Measurements from ENCODE around the gene NABP2. TPM values are rescaled to one million over a fixed set of nuclear protein-coding genes. Genes with fewer than 3 reads are reported as not detected.
A peak's percentile ranks its signal among the peaks of the same experiment; 100 is the strongest.

The NABP2 gene
- total RNA-seq, 1 experiment from 2014 or later: 60.9 TPM

DNA sequence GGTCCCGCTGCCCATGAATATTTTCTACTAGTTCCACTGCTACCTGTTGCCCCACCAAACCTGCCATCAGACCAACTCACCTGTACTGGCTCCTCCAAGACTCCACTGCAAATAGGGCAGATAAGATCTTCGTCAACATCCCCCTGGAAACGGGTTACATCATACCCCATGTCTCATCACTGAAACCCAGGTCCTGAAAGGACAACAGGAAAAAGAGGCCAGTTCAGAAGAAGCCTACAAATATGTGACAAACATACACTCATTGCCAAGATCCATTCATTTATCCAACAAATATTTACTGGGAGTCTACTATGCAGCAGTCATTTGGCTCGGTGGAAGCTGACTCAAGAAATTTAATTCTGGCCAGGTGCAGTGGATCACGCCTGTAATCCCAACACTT lies 10.3 kb upstream of the NABP2 start:
- no peak for DNase-seq (ENCODE audit: low spot score)

DNA sequence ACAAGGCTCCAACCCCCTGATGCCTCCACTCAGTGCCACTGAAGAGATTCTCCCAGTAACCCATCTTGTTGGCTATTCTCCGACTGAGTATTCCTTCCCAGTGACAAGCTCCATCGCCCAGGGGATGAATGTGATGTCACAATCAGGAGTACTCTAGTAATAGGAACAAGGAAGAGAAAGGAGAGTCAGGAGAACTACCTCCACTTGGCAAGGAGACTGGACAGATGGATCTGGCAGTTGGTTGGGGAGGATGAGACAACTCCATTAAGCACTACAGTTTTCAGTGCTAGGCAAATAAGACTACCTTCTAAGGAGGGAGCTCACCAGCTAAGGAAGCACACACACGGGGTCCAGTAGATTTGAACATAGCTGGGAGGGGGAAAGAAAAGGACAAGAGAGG lies 7.7 kb upstream of the NABP2 start:
- no peak for DNase-seq (ENCODE audit: low spot score)

DNA sequence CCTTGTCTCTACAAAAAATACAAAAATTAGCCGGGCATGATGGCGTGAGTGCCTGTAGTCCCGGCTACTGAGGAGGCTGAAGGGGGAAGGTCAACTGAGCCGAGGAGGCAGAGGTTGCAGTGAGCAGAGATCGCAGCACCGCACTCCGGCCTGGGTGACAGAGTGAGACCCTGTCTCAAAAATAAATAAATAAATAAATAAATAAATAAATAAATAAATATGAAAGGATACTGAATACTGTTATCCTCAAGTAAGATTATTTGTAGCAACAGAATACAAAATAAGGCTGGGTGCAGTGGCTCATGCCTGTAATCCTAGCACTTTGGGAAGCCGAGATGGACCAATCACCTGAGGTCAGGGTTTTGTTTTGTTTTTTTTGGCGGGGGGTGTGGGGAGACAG lies 4.3 kb upstream of the NABP2 start:
- no peak for DNase-seq (ENCODE audit: low spot score)

DNA sequence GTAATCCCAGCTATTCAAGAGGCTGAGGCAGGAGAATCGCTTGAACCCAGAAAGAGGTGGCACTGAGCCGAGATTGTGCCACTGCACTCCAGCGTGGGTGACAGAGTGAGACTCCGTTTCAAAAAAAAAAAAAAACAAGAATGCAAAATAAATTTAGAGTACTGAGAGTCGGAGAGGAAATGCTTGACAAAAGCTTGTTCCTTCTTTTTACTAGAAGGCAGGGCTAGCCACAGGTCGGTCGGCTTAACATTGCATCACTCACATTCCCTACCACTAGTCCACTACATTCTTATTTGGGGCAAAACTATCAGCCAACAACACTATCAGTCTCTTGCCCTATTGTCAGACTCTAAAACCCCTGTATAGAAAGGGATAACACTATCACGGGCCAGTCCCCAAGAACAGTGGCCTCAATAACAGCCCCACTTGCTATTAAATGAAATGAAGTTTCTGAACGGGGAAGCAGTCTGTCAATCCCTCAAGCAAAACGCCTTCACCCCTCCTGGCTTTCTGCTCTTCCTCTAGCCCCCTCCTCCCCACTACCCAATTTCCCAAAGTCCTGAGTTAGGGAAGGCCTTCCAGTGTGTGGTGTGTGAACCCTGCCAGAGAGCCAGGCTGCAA lies 3.4 kb upstream of the NABP2 start:
- peak; percentile 36 for DNase-seq (ENCODE audit: low spot score)

DNA sequence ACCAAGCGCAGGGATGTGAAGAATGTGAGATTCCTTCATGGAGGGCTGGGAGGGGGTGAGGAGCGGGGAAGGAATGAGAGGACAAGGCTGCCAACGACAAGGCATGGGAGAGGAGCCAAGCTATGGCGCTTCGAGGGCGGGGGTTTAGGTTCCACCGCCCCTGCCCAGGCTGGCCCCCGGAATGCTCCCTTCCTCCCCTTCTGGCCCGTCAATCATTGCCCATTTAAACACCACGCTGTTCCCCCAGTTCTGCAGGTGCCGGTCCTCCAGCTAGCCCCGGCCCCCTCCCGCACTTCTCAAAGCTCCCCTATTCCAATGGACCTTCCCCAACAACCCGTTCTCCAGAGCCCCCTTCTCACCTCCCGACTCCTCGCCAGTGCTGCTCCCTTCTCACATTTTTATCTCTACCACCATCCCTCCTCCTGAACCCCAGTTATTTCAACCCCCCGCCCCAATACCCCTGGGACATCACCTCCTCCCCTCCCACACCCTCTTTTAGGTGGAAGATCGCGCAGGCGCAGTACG lies 2.8 kb upstream of the NABP2 start:
- peak; percentile 64 for DNase-seq (ENCODE audit: low spot score)

DNA sequence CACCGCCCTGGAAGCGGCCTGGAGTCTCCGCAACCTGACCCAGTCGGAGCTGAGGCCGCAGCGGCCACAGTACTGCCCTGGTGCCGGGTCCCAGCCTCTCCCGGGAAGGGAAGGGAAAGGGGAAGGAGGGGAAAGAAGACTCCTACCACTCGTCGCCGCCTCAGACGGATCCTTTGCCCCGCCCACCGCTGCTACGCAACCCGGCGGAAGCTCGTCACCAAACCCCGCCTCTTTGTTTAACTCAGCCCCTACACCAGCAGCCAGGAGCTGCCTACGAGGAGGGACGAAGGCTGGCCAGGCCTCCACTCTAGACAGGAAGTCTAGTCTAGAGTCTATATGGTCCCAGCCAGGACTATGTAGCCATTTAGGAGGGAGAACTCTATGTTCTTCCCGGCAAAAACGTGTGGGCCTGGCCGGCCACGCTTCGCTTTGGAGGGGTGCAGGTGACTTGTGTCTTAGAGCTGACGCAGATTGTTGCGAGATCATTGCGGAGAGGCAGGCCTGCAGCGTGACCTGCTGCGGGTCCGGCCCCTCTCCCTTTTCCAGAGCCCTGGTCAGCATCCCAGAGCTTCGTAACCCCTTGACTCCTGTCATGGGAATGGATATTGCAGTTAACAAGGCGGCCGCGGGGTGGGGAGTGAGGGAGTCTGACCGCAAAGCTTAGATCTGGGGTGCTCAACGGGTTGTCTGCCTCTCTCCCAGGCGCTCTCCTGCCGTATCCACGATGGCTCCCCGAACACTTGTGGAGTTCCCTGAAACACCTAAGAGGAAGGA lies 2.2 kb upstream of the NABP2 start, which contains the start of gene RNF41:
RNF41 (minus strand) TSS at position 166 of the 774 bp plus-strand sequence. CDS start 7,875 bp downstream, outside the sequence.
- DNase-seq (ENCODE audit: low spot score): peak; percentile 95

DNA sequence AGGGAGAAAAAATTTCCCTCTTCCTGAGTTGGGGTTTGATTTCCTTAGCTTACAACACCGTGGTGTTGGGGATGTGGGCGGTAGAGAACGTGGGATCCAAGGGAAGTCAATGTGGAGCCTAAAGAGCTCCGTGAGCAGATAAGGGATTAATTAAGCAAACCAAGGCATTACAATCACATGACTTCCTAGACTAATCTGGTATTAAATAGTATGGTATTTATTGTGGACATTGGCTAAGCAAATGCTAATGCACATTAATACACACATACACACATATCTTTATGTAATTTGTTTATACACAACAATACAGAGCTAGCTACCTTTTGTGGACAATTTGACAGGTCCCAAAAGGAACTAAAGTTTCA lies 1.6 kb upstream of the NABP2 start:
- no peak for DNase-seq (ENCODE audit: low spot score)

DNA sequence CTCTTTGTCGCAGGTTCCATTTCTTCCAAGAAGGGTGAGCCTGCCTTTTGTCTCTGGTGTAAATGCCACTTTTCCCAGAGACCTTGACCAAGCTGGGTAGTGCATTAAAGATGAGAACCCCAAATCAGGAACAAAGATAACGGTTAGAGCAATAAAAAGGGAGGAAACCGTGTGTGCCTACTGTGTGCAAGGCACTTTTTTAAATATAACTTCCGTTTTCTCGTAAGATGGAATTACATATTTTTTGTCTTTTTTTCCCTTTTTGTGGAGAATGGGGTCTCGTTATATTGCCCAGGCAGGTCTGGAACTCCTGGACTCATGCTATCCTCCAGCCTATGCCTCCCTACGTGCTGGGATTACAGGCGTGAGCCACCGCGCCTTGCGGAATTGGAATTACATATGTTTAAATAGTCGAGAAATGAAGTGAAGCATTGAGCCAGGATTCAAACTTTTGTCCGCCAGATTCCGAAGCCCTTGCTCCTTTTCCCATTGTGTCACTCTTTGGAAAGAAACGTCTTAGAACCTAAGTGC lies 506 bp upstream of the NABP2 start:
- no peak for DNase-seq (ENCODE audit: low spot score)

DNA sequence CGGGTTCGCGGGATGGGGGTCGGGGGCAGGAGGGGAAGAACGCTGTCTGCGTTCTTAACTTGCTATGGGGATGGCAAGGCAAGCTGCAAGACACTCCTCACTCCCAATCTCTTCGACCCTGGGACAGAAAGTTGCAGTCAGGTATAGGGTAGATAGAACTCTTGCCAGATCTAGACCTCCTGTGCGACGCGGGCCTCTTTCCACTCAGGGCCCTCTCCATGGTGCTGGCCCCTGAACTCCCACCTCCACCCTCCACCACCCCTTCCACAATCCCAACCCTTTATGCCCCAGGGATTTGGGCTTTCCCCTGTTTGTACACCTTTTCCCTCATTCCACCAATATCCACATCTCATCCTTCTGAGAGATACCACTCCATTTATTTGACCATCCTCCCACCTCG lies 812 bp downstream of the NABP2 start:
- DNase-seq (ENCODE audit: low spot score): no peak

DNA sequence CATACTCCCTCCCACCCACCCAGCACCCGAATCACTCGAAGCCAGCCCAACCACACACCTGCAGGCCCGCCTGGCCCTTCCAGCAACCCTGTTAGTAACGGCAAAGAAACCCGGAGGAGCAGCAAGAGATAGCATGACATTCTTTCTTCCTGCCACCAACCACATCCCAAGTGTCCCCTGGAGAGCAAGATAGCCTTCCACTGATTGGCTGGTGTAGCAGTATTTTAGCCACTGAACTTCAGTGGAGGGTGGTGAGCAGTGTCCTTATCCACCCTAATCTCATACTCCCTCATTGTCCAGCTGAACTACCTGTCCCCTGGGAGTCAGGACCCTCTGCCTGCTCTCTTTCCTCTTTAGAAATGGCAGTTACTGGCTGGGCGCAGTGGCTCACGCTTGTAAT lies 4.9 kb downstream of the NABP2 start:
- DNase-seq (ENCODE audit: low spot score): no peak

DNA sequence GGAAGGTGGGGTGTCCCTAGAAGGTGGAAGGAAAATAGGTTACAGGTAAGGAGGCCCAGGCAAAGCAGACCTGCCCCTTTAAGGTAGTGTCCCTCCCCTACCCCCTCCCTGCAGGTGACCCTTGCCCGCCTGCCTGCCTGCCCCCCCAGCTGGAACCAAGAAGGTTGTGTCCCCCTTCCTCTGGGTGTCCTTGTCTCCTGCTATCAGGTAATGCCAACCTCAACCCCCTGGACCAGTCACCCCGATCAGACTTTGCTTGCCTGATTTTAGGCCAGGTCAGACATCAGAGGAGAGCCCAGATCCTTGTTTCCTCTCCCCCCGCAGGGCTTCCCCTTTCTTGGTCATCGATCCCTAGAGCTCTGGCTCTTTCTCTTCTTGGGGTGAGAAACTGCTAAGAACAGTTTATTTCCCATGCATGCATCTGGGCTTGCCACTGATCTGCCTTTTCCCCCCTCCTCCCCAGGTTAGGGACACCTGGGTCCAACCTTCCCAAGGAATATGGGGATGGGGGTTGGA lies 5.8 kb downstream of the NABP2 start, which contains the start of gene SLC39A5:
SLC39A5 (plus strand) TSS at position 136 of the 516 bp plus-strand sequence. CDS start 1,224 bp downstream, outside the sequence.
- no peak for DNase-seq (ENCODE audit: low spot score)

DNA sequence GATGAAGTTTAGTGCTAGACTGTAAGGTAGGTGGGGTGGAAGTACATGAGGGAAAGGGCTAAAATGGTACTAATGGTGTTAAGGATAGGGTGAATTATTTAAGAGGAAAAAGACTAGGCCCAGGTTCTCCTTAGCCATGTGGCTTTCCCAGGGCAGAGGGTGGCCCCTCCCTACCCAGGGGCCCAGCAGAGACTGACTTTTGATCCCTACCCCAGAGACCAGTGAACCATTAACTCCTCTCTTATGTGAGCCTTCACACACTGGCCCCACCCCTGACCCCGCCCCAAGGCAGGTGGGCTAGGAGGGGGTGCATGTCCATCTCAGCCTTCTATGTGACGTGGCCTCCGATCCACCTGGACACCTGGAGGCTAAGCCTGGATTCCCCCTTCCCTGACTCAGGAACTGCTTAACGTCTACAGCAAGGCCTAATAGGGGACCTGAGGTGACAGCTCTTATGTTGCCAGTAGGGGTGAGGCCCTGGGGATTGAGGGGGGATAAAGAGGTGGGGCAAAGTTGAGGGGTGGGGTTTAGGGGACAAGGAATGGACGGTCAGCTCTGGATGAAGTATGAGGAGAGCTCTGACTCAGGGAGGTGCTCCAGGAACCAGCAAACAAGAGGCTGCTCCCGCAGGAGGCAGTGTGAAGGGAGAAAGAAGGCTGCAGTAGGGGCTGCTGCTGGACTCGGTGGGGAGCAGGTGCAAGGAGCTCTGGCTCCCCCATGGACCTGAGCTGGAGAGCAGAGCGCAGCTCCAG lies 6.5 kb downstream of the NABP2 start:
- no peak for DNase-seq (ENCODE audit: low spot score)

DNA sequence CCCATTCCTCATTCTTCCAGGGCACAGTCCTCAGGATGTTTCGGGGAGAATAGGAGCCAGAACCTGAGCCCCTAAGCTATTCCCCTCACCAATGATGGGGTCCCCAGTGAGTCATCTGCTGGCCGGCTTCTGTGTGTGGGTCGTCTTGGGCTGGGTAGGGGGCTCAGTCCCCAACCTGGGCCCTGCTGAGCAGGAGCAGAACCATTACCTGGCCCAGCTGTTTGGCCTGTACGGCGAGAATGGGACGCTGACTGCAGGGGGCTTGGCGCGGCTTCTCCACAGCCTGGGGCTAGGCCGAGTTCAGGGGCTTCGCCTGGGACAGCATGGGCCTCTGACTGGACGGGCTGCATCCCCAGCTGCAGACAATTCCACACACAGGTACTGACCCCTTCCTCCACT lies 7.0 kb downstream of the NABP2 start:
- no peak for DNase-seq (ENCODE audit: low spot score)

DNA sequence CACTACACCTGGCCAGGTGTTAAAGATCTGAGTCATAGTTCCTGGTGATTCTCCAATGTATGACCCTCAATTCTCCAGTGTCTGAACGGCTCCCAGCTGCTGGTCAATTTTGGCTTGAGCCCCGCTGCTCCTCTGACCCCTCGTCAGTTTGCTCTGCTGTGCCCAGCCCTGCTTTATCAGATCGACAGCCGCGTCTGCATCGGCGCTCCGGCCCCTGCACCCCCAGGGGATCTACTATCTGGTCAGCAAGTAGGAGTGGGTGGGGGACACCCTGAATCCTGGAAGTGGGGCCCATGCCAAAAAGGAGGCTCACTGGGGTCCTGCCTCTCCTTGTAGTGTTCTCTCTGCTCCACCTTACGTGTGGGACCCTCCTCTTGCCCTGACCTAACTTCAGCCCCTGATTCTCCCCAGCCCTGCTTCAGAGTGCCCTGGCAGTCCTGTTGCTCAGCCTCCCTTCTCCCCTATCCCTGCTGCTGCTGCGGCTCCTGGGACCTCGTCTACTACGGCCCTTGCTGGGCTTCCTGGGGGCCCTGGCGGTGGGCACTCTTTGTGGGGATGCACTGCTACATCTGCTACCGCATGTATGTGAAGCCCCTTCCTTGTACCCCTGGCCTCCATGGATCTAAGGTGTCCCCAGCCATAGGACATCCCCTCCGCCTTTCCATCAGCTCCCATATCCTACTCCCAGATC lies 10.7 kb downstream of the NABP2 start:
- DNase-seq (ENCODE audit: low spot score): no peak

DNA sequence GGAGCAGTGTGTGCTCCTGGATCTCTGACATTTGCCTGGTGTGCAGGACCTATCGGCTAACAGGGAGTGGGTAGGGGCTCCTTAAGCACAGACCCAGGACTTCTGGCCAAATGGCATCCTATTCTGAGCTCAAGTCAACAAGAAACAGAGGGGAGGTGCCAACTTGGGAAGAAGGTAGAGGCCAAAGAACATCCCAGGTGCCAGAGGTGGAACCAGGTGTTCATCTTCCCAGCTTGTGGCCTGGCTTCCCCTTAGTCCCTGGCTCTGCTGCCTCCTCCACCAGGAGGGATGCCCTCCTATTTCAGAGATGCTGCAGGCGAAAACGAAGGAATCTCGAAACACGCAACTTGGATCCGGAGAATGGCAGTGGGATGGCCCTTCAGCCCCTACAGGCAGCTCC lies 11.9 kb downstream of the NABP2 start:
- DNase-seq (ENCODE audit: low spot score): no peak

DNA sequence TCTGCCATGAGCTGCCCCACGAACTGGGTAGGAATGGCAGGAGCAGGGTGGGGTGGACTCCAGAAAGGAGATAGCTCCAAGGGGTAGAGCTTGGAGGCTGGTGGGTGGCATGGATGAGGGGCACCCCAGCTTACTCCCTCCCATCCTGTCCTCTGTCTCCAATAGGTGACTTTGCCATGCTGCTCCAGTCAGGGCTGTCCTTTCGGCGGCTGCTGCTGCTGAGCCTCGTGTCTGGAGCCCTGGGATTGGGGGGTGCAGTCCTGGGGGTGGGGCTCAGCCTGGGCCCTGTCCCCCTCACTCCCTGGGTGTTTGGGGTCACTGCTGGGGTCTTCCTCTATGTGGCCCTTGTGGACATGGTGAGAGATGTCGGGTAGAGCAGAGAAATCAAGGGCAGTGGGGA lies 12.8 kb downstream of the NABP2 start:
- DNase-seq (ENCODE audit: low spot score): no peak

DNA sequence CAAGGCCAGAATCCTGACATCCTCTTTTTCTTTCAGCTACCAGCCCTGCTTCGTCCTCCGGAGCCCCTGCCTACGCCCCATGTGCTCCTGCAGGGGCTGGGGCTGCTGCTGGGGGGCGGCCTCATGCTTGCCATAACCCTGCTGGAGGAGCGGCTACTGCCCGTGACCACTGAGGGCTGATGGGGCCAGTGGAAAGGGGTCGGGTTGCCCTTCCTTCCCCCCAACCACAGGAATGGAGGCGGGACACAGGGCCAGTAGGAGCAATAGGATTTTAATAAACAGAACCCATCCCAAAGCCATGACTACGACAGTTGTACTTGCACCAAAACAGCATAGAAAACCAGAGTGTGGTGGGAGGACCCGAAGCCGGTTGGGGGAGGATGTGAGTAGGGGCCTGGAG lies 13.4 kb downstream of the NABP2 start:
- no peak for DNase-seq (ENCODE audit: low spot score)

DNA sequence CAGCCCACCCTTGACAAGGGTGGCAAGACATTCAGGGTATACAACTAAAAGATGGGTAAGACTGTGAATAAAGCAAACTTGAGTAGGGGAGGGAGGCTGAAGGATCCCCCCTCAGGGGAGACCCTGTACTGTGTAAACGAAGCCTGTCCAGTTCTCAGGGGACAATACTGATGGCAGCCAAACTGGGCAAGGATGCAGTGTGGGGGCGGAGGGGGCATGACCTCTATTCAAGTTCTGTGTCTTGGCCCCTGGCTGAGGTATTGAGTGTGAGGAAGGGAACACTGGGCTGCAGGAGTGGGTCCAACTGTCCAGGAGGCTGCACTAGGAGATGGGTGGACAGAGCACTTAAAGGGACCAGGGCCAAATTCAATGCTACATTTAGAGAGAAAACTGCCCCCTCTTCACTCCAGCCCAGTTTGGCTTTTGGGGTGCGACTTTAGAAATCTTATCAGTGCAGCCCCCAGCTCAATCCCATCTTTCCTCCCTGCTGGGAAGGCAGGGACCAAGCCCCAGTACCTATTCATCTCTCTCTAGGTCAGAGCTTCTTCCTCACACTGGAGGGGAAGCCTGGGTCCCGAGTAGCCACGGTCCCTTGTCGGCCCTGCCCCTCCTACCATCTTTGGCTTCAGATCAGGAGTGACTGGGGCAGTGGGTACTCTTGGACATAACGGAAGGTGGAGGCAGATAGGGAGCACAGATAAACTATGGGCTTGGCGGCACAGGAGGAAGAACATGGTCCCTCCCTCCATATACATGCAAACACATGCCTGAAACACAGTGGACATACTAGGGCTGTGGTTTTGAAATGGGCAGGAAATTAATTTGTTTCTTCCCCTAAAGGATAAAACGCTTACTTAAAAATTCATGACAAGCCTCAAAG lies 17.5 kb downstream of the NABP2 start:
- DNase-seq (ENCODE audit: low spot score): no peak

DNA sequence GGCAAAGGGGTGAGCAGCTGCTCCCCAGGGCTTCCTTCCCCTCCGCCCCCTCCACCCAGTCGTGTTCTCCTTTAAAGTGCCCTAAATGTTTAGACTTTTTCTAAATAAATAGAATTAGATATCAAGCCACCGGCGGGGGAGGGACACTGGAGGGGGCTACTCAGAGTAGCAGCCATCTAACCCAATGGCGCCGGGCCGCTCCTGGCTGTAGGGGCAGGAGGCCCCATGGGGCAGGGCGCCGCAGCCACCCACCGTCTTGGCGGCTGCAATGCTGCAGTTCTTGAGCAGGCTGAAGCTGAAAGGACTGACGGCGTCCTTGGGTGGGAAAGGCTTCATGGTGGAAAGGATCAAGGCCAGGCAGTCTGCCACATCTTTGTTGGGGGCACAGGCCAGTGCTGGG lies 18.8 kb downstream of the NABP2 start:
- no peak for DNase-seq (ENCODE audit: low spot score)

DNA sequence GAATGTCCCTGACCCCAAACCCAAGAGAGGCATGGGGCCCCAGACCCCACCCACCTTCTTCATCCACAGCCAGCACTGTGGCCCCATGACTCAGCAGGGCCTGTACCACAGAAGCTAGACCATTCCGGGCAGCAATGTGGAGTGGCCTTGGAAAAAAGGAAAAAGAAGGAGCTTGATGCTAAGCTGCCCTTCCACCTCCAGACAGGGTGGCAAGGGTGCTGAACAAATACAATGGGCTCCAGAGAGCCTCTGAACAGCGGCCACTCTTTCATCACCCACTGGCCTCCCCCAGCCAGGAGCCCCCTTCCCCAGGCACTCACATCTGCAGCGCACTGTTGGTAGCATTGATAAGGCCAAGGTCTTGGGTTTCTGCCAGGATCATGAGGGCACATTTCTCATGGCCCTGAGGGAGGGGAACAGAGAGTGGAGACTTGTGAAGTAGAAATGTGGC lies 19.6 kb downstream of the NABP2 start:
- DNase-seq (ENCODE audit: low spot score): no peak
